ENCODE results near the gene SPRED1. TPM values are rescaled to one million over a fixed set of nuclear protein-coding genes. Genes with fewer than 3 reads are reported as not detected.

The SPRED1 gene
- total and polyA plus RNA-seq, 10 of the 15 experiments (the other 5 are each of a cell fraction or from before 2014, with no cell fraction given) = 0.08 to 2.6 (median 0.22) TPM

DNA sequence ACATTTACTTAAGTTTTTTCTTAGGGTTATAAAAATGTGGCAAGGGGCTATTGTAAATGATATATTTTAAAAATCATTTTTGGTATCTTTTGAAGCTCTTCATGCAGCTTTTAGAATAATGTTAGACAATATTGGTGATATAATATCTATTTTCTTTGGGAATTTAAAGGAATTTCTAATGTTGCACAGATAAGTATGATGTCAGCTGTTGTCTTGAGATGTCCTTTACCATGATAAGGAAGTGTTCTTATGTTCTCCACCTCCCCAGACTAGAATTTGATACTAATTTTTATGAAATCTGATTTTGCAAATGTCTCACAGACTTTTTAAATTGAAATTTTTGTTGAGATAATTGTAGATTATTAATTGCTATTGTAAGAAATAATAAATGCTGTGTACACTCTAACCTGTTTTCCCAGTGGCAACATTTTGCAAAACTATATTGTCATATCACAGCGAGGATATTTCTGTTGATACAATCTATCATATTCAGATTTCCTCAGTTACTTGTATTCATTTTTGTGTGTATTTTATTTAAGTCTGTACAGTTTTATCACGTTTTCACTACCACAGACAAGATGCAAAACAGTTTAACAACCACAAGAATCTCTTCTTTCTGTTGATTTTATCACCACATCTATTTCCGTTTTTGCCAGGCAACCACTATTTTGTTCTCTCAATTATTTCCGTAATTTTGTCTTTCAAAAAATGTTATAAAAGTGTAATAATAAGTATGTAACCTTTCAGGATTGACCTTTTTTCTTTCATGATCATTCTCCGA lies 55.4 kb downstream of the SPRED1 start:
- no peaks in the 10 kb centered on the region for H3K79me2 ChIP-seq (ENCODE audit: control insufficient read depth, insufficient read depth, low read length)
- intact Hi-C loops (cut with micrococcal nuclease; ENCODE audit: unreplicated experiment) = loop anchor here (5.0 kb wide), 2 partner anchors 56 to 236 kb away; partner anchors contain the start of gene SPRED1
- peak overlapping the region; percentile 71; the same call in 1 of the 2 replicates for H3K4me2 ChIP-seq (ENCODE audit: control insufficient read depth, insufficient read depth)
- TF ChIP-seq NR2C2 (IDR thresholded peaks at IDR 0.05; ENCODE audit: borderline replicate concordance, control insufficient read depth, insufficient read length, low read depth) = no peak
- TF ChIP-seq KAT2A (conservative IDR thresholded peaks at IDR 0.05; ENCODE audit: control insufficient read depth, low read depth, low read length) = no peak
- peak; percentile 85 to 91 for TF ChIP-seq BHLHE40 (IDR thresholded peaks at IDR 0.05; ENCODE audit: borderline replicate concordance in 1 of 2, low read depth in 2 of 2, low read length in 1 of 2)
- TF ChIP-seq, protein P1, sequence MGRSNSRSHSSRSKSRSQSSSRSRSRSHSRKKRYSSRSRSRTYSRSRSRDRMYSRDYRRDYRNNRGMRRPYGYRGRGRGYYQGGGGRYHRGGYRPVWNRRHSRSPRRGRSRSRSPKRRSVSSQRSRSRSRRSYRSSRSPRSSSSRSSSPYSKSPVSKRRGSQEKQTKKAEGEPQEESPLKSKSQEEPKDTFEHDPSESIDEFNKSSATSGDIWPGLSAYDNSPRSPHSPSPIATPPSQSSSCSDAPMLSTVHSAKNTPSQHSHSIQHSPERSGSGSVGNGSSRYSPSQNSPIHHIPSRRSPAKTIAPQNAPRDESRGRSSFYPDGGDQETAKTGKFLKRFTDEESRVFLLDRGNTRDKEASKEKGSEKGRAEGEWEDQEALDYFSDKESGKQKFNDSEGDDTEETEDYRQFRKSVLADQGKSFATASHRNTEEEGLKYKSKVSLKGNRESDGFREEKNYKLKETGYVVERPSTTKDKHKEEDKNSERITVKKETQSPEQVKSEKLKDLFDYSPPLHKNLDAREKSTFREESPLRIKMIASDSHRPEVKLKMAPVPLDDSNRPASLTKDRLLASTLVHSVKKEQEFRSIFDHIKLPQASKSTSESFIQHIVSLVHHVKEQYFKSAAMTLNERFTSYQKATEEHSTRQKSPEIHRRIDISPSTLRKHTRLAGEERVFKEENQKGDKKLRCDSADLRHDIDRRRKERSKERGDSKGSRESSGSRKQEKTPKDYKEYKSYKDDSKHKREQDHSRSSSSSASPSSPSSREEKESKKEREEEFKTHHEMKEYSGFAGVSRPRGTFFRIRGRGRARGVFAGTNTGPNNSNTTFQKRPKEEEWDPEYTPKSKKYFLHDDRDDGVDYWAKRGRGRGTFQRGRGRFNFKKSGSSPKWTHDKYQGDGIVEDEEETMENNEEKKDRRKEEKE (IDR thresholded peaks at IDR 0.05) = no peak
- no peak for TF ChIP-seq JUND (IDR thresholded peaks at IDR 0.05; ENCODE audit: low read depth, low read length)
- no peak for TF ChIP-seq KDM1A (IDR thresholded peaks at IDR 0.05; ENCODE audit: borderline replicate concordance)
- TF ChIP-seq, protein P2, sequence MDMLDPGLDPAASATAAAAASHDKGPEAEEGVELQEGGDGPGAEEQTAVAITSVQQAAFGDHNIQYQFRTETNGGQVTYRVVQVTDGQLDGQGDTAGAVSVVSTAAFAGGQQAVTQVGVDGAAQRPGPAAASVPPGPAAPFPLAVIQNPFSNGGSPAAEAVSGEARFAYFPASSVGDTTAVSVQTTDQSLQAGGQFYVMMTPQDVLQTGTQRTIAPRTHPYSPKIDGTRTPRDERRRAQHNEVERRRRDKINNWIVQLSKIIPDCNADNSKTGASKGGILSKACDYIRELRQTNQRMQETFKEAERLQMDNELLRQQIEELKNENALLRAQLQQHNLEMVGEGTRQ (IDR thresholded peaks at IDR 0.05; ENCODE audit: borderline replicate concordance, low read depth, low read length) = no peak
- TF ChIP-seq RUNX3 (IDR thresholded peaks at IDR 0.05; ENCODE audit: low read length) = peak; percentile 32; the same call in 1 of the 2 replicates
- TF ChIP-seq JUNB (IDR thresholded peaks at IDR 0.05) = no peak
- TF ChIP-seq HDAC6 (IDR thresholded peaks at IDR 0.05; ENCODE audit: unreplicated experiment) = no peak
- TF ChIP-seq, protein P3, sequence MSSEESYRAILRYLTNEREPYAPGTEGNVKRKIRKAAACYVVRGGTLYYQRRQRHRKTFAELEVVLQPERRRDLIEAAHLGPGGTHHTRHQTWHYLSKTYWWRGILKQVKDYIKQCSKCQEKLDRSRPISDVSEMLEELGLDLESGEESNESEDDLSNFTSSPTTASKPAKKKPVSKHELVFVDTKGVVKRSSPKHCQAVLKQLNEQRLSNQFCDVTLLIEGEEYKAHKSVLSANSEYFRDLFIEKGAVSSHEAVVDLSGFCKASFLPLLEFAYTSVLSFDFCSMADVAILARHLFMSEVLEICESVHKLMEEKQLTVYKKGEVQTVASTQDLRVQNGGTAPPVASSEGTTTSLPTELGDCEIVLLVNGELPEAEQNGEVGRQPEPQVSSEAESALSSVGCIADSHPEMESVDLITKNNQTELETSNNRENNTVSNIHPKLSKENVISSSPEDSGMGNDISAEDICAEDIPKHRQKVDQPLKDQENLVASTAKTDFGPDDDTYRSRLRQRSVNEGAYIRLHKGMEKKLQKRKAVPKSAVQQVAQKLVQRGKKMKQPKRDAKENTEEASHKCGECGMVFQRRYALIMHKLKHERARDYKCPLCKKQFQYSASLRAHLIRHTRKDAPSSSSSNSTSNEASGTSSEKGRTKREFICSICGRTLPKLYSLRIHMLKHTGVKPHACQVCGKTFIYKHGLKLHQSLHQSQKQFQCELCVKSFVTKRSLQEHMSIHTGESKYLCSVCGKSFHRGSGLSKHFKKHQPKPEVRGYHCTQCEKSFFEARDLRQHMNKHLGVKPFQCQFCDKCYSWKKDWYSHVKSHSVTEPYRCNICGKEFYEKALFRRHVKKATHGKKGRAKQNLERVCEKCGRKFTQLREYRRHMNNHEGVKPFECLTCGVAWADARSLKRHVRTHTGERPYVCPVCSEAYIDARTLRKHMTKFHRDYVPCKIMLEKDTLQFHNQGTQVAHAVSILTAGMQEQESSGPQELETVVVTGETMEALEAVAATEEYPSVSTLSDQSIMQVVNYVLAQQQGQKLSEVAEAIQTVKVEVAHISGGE (CRISPR knock-in tag; IDR thresholded peaks at IDR 0.05) = no peak
- TF ChIP-seq, protein P4, sequence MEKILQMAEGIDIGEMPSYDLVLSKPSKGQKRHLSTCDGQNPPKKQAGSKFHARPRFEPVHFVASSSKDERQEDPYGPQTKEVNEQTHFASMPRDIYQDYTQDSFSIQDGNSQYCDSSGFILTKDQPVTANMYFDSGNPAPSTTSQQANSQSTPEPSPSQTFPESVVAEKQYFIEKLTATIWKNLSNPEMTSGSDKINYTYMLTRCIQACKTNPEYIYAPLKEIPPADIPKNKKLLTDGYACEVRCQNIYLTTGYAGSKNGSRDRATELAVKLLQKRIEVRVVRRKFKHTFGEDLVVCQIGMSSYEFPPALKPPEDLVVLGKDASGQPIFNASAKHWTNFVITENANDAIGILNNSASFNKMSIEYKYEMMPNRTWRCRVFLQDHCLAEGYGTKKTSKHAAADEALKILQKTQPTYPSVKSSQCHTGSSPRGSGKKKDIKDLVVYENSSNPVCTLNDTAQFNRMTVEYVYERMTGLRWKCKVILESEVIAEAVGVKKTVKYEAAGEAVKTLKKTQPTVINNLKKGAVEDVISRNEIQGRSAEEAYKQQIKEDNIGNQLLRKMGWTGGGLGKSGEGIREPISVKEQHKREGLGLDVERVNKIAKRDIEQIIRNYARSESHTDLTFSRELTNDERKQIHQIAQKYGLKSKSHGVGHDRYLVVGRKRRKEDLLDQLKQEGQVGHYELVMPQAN (conservative IDR thresholded peaks at IDR 0.05) = no peak

More for the DNA sequence above, 55.4 kb downstream of the SPRED1 start:
- DNase-seq (ENCODE audit: low read depth, low spot score) (no peak), ATAC-seq (peak; percentile 45), FAIRE-seq (no peak)
- 8% methylated on average over 5 of the region's 5 CpGs for WGBS (ENCODE audit: insufficient coverage, insufficient replicate concordance, low lambda C conversion rate, missing lambda C conversion rate)
- in situ Hi-C loops (cut with MboI) = no loop called here
- H3K36me3 ChIP-seq (ENCODE audit: control insufficient read depth in 2 of 2, insufficient read depth in 2 of 2, low read length in 1 of 2) = no peaks in the 10 kb centered on the region
- no peak overlapping the region for H3K9ac ChIP-seq (ENCODE audit: control insufficient read depth, insufficient read depth, low read length)
- POLR2A ChIA-PET = no interaction called here
- RAD21 ChIA-PET (ENCODE audit: unreplicated experiment) = interaction anchor here (0.9 kb wide), 1 partner anchor 178 kb away, joined by 3 read pairs; no protein-coding TSS in a partner anchor
- H3K27ac ChIP-seq (ENCODE audit: control insufficient read depth, insufficient read depth) = no peak overlapping the region
- CTCF ChIA-PET = no interaction called here
- no peaks in the 10 kb centered on the region; the same call in 2 of the 3 replicates for H3K9me3 ChIP-seq (replicated peaks; ENCODE audit: control insufficient read depth, insufficient read depth, low read length)
- SMC1A ChIA-PET (ENCODE audit: uncharacterized antibody, unreplicated experiment) = interaction anchor here (1.1 kb wide), 1 partner anchor 30 kb away, joined by 3 read pairs; no protein-coding TSS in a partner anchor
- H3K4me3 ChIP-seq = no peak overlapping the region
- H3K4me1 ChIP-seq (ENCODE audit: control insufficient read depth, insufficient read depth, low read length) = peaks cover 14% of the 10 kb centered on the region
- no TSS peak for BruUV-seq (replicated peaks)
- no peaks in the 10 kb centered on the region for H4K20me1 ChIP-seq (ENCODE audit: control insufficient read depth, insufficient read depth)
- no peaks in the 10 kb centered on the region for H3K27me3 ChIP-seq (replicated peaks in 1 of 2; ENCODE audit: control insufficient read depth in 2 of 2, insufficient read depth in 2 of 2, low read length in 1 of 2)
- H2AFZ ChIP-seq (ENCODE audit: control insufficient read depth, low read depth, low read length) = no peak overlapping the region
